RWPE1 (cell line): ENCODE measurements around the gene FGF9.

ENCODE experiments used
- CTCF ChIA-PET: fragments of 350-600 bp; sonication (Branson Sonifier 250); formaldehyde crosslinking; extraction: SDS; loops from one replicate; lab custom pipeline; 2021; lab: Yijun Ruan, JAX
- POLR2A ChIA-PET: fragments of 400-600 bp; formaldehyde crosslinking; extraction: SDS; loops from one replicate; lab custom pipeline; 2020; ENCODE audit warnings: antibody characterized with exemption; ENCODE audit not compliant: low non-redundant PET; lab: Yijun Ruan, JAX
- DNase-seq: peaks from one replicate; pipeline ENCODE4 v3.0.0; 2012; ENCODE audit warnings: low spot score
- H3K27ac ChIP-seq: fragments of 450-650 bp; 2 replicates; pipeline ENCODE4 v1.5.1; 2017
- CTCF ChIP-seq: fragments of 450-650 bp; conservative IDR thresholded peaks from 2 replicates; pipeline ENCODE4 v1.5.1; 2017; ENCODE audit warnings: low read depth, mild to moderate bottlenecking

The FGF9 gene

DNA sequence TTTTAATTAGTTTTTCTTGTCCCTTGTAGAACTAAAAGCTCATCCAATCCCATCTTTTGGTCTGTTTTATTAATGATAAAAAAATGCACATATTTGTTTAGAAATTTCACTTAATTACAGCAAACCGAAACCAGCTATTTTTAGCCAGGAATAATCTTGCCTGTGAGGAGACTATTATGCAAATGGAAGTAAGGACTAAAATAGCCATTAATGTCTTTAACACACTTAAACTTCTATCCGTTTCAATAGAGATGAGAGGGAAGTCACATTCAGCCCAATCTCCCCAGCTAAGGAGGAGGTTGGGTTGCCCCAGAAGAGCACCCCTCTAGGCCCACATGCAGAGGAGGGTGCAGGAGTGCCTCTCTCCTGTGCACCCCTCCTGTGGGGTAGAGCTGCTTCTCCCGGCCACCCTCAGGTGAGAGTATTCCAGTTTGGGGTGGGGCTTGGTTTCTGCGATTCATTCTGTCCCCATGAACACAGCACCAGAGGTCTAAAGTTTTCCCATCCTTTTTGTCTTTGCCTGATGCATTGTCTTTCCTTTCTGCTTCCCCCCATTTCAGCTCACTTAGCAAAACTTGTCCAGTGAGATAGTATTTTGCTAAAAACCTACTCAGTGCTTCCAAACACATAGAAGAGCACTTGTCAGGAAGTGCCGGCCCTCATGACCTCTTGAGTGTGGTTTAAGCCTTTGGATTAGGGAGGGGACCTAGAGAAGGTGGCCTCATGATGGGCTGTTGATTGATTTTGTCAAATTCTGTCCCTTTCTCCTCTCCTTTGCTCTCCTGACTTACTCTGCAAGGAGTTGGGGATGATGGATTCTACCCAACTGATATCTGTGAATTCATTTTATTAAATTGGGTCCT, 28.2 kb downstream of the FGF9 start:
- POLR2A ChIA-PET: no interaction called here
- no peak overlapping the region for H3K27ac ChIP-seq
- TF ChIP-seq CTCF: no peak
- no peak for DNase-seq
- CTCF ChIA-PET: no interaction called here

- POLR2A ChIA-PET: no interaction called here
- DNase-seq: no peak
- no peak for TF ChIP-seq CTCF
- CTCF ChIA-PET: no interaction called here
- no peak overlapping the region for H3K27ac ChIP-seq
Measured at GRCh38 chr13:21701460-21701859, 30.6 kb downstream of the FGF9 start.

DNA sequence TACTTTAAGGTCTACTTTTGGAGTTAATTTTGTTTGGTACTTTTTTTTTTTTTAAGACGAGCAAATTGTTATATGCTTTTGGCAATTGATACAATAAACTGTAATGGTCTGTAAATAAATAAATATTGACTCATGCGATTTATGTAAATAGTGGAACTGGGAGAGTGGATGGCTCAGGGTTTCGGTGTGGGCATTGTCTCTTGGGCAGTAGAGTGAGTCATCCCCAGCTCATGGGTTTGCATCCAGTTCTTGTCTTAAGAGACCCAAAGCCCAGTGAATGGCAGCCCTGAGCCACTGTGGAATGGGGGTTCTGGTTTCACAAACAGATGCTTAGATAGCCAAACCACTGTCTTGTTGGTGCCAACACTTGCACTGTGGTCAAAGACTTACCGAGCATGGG, 33.0 kb downstream of the FGF9 start:
- peak; percentile 11 for DNase-seq
- no peak overlapping the region for H3K27ac ChIP-seq
- ChIA-PET POLR2A (no interaction called here), CTCF (interaction anchor here (0.6 kb wide), 1 partner anchor 28 kb away, joined by 3 read pairs; no protein-coding TSS in a partner anchor)
- no peak for TF ChIP-seq CTCF

DNA sequence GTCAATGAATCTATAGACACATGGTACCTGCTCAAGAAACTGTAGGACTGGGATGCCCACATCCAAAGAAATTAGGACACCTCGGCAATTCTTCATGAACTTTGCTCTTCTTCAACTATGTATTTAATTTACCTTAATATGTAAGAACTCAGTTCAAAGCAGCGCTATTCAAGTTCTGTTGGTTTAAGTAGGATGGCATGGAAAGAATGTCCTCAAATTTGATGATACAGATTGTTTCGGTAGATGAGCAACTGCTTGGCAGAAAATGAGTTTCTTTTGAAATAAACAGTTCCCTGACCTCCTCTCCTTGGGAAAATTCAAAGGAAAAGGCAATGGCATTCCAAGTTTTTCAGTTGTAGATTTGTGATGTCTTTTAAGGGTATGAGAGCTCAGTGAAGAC, 36.7 kb downstream of the FGF9 start:
- TF ChIP-seq CTCF: no peak
- CTCF ChIA-PET: no interaction called here

DNA sequence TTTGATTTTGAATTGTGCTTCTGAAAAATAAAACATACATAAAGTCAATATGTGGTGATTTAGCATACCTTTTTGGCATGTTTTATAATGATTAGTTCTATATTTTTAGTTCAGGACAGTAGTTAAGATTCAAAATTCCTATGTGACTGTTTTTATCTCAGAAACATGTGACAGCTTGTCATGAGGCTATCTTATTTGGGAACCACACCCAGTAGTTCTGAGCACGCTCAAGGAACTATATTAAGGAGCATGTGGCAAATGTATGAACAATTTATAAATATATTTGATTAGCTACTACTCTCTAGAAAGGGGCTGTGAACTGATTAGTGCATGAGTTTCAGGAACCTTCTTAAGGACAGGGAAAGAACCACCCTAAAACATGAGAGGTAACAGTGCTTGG, 38.8 kb downstream of the FGF9 start:
- H3K27ac ChIP-seq: no peak overlapping the region
- ChIA-PET POLR2A (no interaction called here), CTCF (interaction anchor here (0.6 to 1.2 kb wide), 2 partner anchors 33 to 1029 kb away, joined by 3 read pairs; no protein-coding TSS in a partner anchor)
- TF ChIP-seq CTCF: no peak
- DNase-seq: peak; percentile 8

More for the DNA sequence above, 36.7 kb downstream of the FGF9 start:
- no peak overlapping the region for H3K27ac ChIP-seq
- POLR2A ChIA-PET: no interaction called here
- no peak for DNase-seq

DNA sequence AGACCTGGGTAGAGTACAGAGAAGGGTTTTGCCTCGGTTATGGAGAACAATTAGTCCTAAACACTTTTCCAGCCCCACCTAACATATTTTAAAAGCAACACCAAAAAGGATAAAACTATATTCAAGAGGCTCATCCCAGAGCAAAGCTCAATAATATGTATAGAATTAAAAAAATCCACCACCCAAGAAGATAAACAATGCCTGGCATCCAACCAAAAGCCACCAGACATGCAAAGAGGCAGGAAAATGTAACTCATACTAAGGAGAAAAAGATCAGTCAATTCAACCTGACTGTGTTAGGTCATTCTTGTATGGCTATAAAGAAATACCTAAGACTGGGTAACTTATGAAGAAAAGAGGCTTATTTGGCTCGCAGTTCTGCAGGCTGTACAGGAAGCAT, 39.3 kb downstream of the FGF9 start:
- no peak for TF ChIP-seq CTCF
- ChIA-PET POLR2A (no interaction called here), CTCF (interaction anchor here (1.2 kb wide), 1 partner anchor 34 kb away, joined by 3 read pairs; no protein-coding TSS in a partner anchor)
- H3K27ac ChIP-seq: no peak overlapping the region
- DNase-seq: no peak
